Tibial nerve (tissue), 4 donors: ENCODE data around the gene SMAD7.

ENCODE experiments used
- EP300 ChIP-seq, 2 donors: sonication (generic); formaldehyde crosslinking; IDR thresholded peaks; one replicate each; pipeline ENCODE4 v1.6.1; 2017; ENCODE audit warnings: antibody characterized with exemption in 2 of 2, mild to moderate bottlenecking in 1 of 2
- POLR2A ChIP-seq, 2 donors: fragments of 450-650 bp; IDR thresholded peaks; one replicate each; pipeline ENCODE4 v1.6.1; 2017; ENCODE audit warnings: antibody characterized with exemption in 2 of 2, mild to moderate bottlenecking in 2 of 2, moderate library complexity in 2 of 2
- TF ChIP-seq, protein P1 (sequence below), 5 experiments: fragments of 200-600 bp in 3 of 5; fragments of 450-650 bp in 2 of 5; sonication (generic) in 3 of 5; IDR thresholded peaks; one replicate each; pipeline ENCODE4 v1.5.1; 2016 to 2019; ENCODE audit warnings: antibody characterized with exemption in 5 of 5, mild to moderate bottlenecking in 3 of 5, moderate library complexity in 2 of 5

DNA sequence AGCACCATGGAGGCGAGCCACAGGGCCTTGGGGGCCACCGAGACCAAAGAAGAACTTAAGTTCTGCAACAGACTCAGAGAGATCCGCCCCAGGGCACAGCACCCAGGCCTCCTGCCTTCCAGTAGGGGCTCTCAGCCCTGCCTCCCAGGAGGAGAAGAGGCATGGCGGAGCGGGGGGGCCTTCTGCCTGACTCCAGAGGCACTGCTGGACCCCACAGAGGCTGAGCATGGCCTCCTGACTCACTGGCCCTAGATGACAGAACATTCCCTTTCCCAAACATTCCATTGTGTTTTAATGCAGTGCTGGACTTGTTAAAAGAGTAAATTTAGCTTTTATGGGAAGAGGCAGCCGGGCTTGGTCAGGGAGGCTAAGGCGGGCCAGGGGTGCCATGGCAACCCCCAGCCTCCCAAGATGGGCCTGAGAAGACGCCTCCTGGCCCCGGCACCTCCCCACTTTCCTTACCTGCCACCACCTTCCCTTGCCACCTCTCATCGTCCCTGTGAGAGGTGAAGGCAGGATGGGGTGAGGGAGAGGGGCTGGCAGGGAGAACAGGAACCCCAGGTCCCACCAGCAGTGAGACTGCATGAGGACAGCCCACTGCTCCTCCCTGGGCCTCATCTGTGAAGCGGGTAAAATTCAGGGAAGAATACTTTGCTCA is 65.4 kb downstream of the SMAD7 start:
- no peak for TF ChIP-seq POLR2A (IDR thresholded peaks at IDR 0.05)
- TF ChIP-seq, protein P1, sequence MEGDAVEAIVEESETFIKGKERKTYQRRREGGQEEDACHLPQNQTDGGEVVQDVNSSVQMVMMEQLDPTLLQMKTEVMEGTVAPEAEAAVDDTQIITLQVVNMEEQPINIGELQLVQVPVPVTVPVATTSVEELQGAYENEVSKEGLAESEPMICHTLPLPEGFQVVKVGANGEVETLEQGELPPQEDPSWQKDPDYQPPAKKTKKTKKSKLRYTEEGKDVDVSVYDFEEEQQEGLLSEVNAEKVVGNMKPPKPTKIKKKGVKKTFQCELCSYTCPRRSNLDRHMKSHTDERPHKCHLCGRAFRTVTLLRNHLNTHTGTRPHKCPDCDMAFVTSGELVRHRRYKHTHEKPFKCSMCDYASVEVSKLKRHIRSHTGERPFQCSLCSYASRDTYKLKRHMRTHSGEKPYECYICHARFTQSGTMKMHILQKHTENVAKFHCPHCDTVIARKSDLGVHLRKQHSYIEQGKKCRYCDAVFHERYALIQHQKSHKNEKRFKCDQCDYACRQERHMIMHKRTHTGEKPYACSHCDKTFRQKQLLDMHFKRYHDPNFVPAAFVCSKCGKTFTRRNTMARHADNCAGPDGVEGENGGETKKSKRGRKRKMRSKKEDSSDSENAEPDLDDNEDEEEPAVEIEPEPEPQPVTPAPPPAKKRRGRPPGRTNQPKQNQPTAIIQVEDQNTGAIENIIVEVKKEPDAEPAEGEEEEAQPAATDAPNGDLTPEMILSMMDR (IDR thresholded peaks at IDR 0.05): no peak
- TF ChIP-seq EP300 (IDR thresholded peaks at IDR 0.05): no peak
